Prostate gland (tissue), 2 donors: ENCODE data around the gene TSHZ1.

Experiments used
- CTCF ChIP-seq, 4 experiments: fragments of 200-600 bp in 2 of 4; fragments of 450-650 bp in 2 of 4; sonication (generic) in 2 of 4; IDR thresholded peaks; 1 replicate in 3 of 4; 2 replicates in 1 of 4; pipeline ENCODE4 v1.5.1; 2016 to 2019; ENCODE audit warnings: antibody characterized with exemption in 4 of 4, mild to moderate bottlenecking in 2 of 4, moderate library complexity in 2 of 4
- POLR2A ChIP-seq: fragments of 450-650 bp; IDR thresholded peaks from one replicate; pipeline ENCODE4 v1.6.1; 2016; ENCODE audit warnings: antibody characterized with exemption, mild to moderate bottlenecking
- POLR2AphosphoS5 ChIP-seq: sonication (generic); formaldehyde crosslinking; IDR thresholded peaks from one replicate; pipeline ENCODE4 v1.6.1; 2017; ENCODE audit warnings: antibody characterized with exemption

DNA sequence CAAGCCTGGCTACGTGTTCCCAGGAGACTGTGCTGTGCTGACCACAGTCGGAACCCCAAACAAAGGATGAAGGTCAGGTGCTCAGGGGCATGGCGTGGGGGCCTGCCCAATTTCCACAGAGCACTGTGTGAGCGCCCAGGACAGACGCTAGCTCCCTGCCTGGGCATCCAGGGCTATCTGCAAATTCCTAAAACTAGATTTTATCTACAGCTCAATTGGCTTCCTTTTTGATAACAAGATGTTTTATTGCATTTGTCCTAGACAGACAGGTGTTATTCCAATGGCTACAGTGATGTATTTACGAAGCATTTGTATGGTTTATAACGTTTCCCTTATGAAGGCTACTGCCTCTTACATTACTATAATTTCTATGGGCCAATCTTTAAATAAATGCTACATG lies 17.7 kb upstream of the TSHZ1 start:
- no peak for TF ChIP-seq CTCF (IDR thresholded peaks at IDR 0.05)
- no peak for TF ChIP-seq POLR2AphosphoS5
- TF ChIP-seq POLR2A: no peak
